Myocyte (in vitro differentiated cells): ENCODE measurements around the gene TOP1. TPM values are rescaled to one million over a fixed set of nuclear protein-coding genes. Genes with fewer than 3 reads are reported as not detected.

ENCODE experiments used
- DNase-seq: peaks from one replicate; pipeline ENCODE4 v3.0.0-alpha.2; 2012; ENCODE audit warnings: low read depth
- total RNA-seq: library from RNA; depleted of rRNA; stranded (reverse); fragments of >200 nt; gene quantifications from 2 replicates; pipeline ENCODE4 v1.2.3, GENCODE V29; 2014

TOP1 gene
- total RNA-seq, 1 donor from 2014 or later, result 18.8 TPM

DNA sequence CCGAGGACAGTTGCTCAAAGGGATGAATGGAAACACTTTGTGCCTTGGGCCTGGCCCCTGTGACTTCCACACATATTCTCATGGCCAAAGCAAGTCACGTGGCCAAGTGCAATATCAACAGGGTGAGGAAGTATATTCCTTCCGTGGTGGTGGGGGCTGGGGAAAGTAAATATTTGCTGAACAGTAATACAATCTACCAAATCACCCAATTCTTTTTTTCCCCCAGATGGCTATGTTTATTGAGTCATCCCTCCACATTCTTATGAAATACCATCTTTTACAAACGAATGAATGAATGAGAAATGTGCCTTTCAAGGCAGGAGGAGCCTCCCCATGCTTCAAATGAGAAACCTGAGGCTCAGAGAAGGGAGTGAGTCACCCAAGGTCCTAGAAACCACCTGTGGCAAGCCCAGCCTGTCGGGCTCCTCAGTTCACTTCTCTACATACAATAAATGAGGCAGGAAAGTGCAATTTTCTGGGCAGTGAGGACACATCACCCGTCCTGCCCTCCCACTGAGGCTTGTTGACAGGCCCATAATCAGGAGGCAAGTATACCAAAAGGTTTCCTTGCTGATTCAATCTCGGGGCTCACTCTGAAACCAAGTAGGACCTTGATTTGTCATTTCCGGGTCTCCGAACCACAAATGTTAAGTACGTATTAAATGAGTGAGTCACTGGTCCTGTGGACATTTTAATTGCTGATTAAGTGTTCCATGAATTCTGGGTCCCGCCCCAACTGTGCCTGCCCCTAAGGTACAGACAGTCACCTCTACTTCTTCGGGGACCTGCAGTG, 25.3 kb upstream of the TOP1 start:
- DNase-seq, result peak; percentile 91

DNA sequence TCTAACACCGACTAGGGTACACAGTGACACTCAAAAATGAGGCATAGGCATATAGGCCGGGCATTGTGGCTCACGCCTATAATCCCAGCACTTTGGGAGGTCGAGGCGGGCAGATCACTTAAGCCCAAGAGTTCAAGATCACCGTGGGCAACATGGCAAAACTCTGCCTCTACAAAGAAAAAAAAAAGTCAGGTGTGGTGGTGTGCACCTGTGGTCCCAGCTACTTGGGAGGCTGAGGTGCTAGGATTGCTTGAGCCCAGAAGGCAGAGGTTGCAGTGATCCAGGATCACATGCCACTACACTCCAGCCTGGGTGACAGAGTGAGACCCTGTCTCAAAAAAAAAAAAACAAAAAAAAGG, 24.7 kb upstream of the TOP1 start:
- peak; percentile 11 for DNase-seq

DNA sequence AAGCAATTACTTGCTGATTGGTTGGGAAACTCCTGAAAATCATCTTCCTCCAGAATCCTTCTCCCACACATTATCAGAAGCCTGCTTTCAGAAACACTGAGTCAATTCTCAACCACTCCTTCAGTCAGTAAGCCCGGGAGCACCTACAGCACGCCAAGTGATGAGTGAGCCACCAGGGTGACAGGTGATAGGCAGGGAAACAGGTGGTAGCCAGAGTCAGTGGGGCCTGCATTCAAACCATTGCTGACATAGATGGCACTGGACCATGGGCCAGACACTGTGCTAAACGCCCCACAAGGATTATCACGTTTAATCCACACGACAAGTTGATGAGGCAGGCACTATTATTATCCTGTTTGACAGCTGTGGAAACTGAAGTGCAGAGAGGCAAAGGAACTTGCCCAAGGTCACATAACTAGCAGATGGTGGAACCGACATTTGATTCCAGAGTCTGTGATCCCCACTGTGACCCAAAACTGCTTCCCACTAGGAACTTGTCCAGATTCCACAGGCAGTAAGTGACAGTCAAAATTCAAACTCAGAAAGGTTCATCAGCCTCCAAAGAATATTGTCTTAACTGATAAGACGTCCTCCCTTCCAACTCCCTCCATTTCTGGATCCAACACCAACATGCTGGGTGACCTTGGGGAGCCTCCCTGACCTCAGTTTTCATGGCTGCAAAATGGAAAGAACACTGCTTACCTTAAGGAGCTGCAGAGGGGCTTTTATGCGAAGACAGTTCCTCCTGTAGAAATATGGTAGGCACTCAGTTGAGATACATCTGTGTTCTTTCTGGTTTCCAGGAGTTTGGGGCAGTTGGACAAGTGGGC, 23.9 kb upstream of the TOP1 start:
- peak; percentile 99 for DNase-seq

GRCh38 chr20:41005361-41005729, 23.3 kb upstream of the TOP1 start:
- DNase-seq, result peak; percentile 88

DNA sequence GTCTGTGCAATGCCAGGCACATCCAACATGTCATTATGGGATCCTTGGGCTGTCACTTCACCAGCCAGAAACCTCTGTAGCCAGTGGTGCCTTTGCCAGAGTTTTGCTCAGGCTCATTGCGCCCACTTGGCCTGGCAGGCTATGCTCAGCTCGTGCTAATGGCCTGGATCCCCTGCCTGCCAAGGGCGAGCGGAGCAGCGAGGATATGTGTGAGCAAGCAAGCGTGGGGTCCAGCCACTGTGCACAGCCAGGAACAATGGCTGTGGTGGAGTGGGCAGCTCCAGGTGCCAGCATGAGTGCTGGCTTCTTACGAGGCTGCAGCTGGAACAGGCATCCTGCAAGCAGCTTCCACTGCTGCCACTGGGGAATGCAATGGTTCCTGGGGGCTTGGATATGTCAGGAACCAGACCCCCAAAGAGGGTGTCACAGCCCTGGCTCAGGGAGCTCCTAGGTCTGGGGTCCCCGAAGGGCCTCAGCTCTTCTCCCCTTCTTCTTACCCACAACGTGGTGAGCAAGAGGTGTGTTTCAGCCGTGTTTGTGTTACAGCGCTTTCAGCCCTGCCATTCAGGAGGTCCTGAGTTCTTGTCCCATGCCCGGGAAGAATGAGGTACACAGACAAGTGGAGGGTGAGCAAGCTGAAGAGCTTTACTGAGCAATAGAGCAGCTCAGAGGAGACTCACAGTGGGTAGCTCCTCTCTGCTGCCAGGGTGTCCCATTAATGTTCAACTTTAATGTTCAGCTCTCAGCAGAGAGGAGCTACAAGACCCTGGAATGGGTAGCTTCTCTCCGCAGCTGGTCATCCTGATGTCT, 22.3 kb upstream of the TOP1 start:
- DNase-seq, result no peak

GRCh38 chr20:41006936-41007474, 21.6 kb upstream of the TOP1 start:
- DNase-seq, result no peak

DNA sequence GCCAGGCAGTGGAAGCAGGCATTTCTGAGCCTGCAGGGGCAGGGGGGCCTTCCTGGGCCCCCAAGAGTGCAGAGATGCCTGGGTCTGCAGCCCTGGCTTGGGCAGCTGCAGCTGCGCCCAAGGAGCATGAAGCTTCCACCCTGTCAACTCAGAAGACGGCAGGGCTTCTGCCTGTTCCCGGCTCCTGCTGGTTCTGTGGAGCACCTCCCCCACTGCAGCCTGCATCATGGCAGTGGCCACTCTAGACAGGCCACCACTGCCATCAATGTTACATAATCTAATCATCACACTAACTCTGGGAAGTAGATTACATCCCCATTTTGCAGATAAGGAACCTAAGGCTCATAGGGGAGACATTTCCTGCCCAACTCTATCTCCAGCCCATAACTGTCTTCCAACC, 21.1 kb upstream of the TOP1 start:
- no peak for DNase-seq

DNA sequence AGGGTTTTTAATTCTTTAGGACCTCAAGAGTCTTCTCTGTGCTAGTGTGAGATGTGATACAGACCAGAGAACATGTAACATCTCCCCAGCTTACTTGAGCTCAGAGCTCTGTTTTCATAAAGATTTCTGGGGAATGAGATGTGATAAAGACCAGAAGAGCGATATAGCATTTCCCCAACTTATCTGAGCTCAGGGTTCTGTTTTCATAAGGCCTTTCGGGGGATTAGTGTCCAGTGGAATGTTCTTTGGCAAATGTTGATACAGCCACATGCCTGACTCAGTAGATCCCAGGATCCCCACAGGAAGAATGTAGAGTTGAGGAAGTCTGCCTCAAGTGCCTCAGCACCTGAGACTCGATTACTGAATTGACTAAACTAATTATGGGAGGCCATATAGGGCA, 18.7 kb upstream of the TOP1 start:
- DNase-seq, result peak; percentile 14

- no peak for DNase-seq
These were observed 17.0 kb upstream of the TOP1 start for GRCh38 chr20:41011551-41012067.

DNA sequence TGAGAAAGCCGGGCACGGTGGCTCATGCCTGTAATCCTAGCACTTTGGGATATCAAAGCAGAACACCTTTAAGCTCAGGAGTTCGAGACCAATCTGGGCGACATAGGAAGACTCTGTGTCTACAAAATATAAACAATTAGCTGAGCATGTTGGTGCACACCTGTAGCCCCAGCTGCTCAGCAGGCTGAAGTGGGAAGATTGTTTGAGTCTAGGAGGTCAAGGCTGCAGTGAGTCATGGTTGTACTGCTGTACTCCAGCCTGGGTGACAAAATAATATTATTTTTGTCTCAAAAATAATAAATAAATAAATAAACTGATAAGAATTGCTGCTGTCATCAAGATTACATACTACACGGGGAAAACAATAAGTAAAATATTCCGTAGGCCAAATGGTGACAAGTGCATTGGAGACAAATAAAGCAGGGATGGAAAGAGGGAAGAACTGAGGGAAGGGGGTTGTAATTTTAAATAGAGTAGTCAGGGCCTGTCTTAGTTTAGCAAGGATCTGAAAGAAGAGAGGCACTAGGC, 14.0 kb upstream of the TOP1 start:
- DNase-seq, result peak; percentile 49

DNA sequence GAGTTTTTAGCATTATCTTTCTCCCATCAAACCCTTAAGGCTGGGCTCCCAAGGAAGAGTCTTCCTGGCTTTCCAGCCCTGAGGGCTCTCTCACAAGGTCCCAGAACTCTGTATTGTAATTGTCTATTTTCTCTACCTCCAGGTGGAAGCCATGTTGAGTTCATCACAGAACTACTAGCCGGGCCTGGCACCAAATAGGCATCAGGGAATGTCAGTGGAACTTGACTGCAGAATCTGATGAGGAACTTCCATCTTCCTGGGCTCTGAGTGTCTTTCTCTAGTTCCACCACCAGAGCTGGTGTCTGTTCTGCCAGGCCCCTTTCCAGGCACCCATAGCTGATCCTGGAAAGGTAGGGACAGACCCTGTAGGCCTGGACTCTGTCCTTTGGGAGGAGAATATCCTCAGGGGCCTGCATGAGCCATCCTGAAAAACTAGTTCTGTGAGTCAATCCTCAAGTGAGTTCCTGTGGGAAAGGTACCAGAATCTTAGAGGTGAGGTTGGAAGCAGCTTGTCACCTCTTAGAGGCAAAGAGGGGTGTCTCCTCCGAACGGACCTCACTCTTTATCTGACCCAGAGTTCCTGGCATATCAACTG, 11.1 kb upstream of the TOP1 start:
- DNase-seq, result no peak

DNA sequence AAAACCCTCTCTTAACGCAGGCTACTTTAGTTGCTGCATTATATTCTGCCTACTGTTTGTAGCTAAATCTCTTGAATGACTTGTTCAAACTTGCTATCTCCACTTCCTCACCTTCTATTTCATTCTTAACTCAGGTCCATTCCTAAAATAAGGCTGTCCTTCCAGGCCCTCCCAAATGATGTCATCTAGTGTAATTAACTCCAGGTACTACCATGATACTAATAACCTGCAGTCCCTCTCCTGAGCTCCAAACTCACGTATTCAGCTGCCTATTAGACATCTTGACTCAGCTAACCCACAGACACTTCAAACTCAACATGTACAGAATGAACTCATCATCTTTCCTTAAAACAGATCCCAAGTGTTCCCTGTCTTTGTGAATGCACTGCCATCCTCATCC, 10.5 kb upstream of the TOP1 start:
- DNase-seq, result no peak

- no peak for DNase-seq
These were observed 5.1 kb upstream of the TOP1 start for GRCh38 chr20:41023549-41023948.

GRCh38 chr20:41027366-41027765, 1.3 kb upstream of the TOP1 start:
- no peak for DNase-seq

DNA sequence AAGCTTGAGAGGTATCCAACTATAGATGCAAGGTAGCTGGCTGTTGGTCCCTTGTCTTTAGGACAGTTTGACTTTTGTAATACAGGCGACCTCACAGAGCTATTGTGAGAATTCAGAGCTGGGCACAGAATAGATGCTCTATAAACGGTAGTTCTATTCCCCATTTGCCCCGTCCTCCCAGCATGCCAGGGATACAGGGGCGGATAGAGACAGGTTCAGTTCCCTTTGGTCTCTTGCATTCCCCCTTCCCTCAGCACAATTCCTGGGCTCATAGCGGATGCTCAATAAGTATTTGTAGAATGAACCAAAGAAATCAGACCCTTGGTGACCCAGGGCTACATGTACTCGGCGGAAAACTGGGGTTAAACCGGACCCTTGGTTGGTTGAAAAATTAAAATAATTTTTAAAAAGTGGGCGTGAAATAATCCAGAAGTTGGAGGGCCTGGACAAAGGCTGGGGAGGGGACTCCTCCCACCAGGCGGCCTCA, 707 bp upstream of the TOP1 start:
- DNase-seq, result no peak

- no peak for DNase-seq
These were observed 704 bp downstream of the TOP1 start for GRCh38 chr20:41029150-41029901.

DNA sequence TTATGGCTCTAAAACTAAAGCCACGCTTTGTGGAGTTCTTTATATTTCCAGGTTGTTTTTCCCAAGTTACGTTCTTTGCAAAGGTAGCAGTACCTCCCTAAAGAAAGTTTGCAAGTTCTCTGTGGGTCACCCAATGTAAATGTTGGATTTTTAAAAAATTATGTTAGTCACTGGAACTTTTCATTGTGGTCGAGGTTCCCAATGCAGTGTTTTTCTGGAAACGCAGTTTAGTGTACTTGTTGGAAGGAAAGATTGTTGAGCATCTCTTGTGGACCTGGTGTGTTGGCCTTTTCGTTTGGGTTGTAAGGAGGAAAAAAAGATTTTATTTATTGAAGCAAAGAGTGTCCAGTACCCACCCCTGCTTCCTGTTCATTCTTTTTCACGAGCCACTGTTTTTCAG, 1.4 kb downstream of the TOP1 start:
- DNase-seq, result no peak

GRCh38 chr20:41030531-41031242, 2.1 kb downstream of the TOP1 start:
- DNase-seq, result peak; percentile 44

DNA sequence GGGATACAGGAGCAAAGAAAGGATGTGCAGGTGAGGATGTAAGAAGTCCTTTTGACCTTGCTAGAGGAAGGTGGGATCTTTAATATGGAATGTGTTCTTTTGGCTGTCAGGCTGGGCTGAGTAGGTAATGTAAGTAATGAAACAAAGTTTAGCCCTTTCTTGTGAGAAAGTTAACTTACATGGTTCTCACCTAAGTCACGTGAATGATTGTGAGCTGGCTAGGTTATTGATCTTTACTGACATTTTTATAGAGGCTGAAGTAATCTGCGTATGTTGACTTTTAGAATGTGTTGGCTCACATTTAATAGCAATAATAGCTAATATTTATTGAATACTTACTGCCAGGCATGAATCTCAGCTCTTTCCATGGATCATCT, 2.6 kb downstream of the TOP1 start:
- DNase-seq, result no peak
